Adrenal gland (tissue), 12 donors: Measurements from ENCODE around the gene DCAF8L2. TPM values are rescaled to one million over a fixed set of nuclear protein-coding genes. Genes with fewer than 3 reads are reported as not detected.

Source experiments
- DNase-seq, 7 donors: peaks; one replicate each; pipeline ENCODE4 v3.0.0-alpha.2; 2019 to 2020
- H3K27ac ChIP-seq, 5 donors: fragments of 200-600 bp; sonication (generic) in 4 of 5; 1 replicate in 3 of 5; 2 replicates in 2 of 5; pipeline versions ENCODE4 v1.5.1 to v1.8.0; 2016 to 2020; ENCODE audit warnings: mild to moderate bottlenecking in 1 of 5
- H3K27me3 ChIP-seq: fragments of 200-600 bp; 2 replicates; pipeline ENCODE4 v1.8.0; 2021
- H3K36me3 ChIP-seq, 2 donors: fragments of 200-600 bp; replicated peaks in 1 of 2; 1 replicate in 1 of 2; 2 replicates in 1 of 2; pipeline versions ENCODE4 v1.5.1 to v1.8.0; 2018 to 2022
- H3K4me1 ChIP-seq, 2 donors: fragments of 200-600 bp; replicated peaks in 1 of 2; 1 replicate in 1 of 2; 2 replicates in 1 of 2; pipeline versions ENCODE4 v1.5.1 to v1.8.0; 2018 to 2021
- H3K4me3 ChIP-seq, 4 donors: fragments of 200-600 bp; sonication (generic) in 3 of 4; one replicate each; pipeline ENCODE4 v1.5.1; 2016 to 2018
- H3K9me3 ChIP-seq, 3 donors: fragments of 200-600 bp; sonication (generic) in 1 of 3; replicated peaks in 1 of 3; 1 replicate in 2 of 3; 2 replicates in 1 of 3; pipeline versions ENCODE4 v1.5.1 to v1.8.0; 2016 to 2021
- POLR2A ChIP-seq, 2 donors: fragments of 450-650 bp; IDR thresholded peaks; one replicate each; pipeline ENCODE4 v1.6.1; 2017; ENCODE audit warnings: antibody characterized with exemption in 2 of 2, mild to moderate bottlenecking in 2 of 2, moderate library complexity in 1 of 2
- WGBS, 4 donors: extraction: QIAGEN DNeasy Blood & Tissue Kit in 2 of 4; methylation state at CpG; one replicate each; pipeline versions ENCODE4 v1.1.5 to v1.1.7; 2013 to 2017; 5-methylcytosine and 5-hydroxymethylcytosine counted together
- intact Hi-C, 2 donors: fragments of 100-400 bp; cut with DNase I; formaldehyde crosslinking; loops; one replicate each; pipeline versions ENCODE4 v1.14.1 to v1.15.0; 2022 to 2023
- polyA plus RNA-seq, 3 donors: library from polyadenylated mRNA; stranded (reverse); fragments of 200-250 nt in 2 of 3; fragments of 350-450 nt in 1 of 3; fragmentation: Illumina TruSeq in 1 of 3; extraction: RNeasy Lipid Tissue Mini Kit (QIAGEN cat#74804) in 1 of 3; gene quantifications; one replicate each; pipeline ENCODE4 v1.2.3, GENCODE V29; 2013 to 2014
- total RNA-seq, 9 donors: library from RNA; depleted of rRNA in 4 of 9; stranded (reverse); fragments of >200 nt in 4 of 9; fragments of 120-200 nt in 1 of 9; fragmentation: NEBNext Ultra II Directional in 1 of 9; extraction: Animal tissue kit (Norgen Biotek cat#: 25700) in 1 of 9; gene quantifications; one replicate each; pipeline versions ENCODE4 v1.1.0 to v1.2.4, GENCODE V29; 2013 to 2023
- TF ChIP-seq, protein P1 (sequence below), 6 experiments: fragments of 450-650 bp in 4 of 6; fragments of 200-600 bp in 2 of 6; sonication (generic) in 1 of 6; IDR thresholded peaks; 1 replicate in 5 of 6; 2 replicates in 1 of 6; pipeline versions ENCODE4 v1.5.1 to v1.8.0; 2016 to 2021; ENCODE audit warnings: antibody characterized with exemption in 6 of 6, mild to moderate bottlenecking in 2 of 6, moderate library complexity in 1 of 6
- donor health status: healthy with polysubstance abuse.
- donor health status: Bipolar disorder and iron deficiency.
- donor health status: DM: yes; HTN: yes; CAD: no.
- donor health status: DM: no; HTN: no; CAD: no.
- donor health status: DM: no; HTN: no; CAD: no.
- donor health status: DM: yes; HTN: yes; CAD: no.

DCAF8L2 gene
- total and polyA plus RNA-seq, 12 donors, result not detected

DNA sequence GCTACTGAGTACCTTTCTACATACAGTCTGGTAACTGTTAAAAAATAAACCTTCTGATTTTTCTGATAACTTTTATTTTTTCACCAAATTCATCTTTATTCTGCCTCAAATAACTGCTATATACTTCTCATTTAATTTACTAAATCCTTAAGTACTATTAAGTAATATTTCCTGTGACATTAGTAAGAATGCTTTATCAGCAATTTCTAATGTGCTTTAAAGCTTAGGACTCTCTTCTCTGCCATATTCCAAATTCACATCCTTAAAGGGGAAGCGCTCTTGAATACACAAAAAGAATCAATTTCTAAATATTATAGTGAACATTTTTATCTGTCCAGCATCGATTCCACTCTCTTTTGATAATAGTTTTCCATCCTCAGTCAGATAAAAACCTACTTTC is 81.1 kb downstream of the DCAF8L2 start:
- intact Hi-C loops, result no loop called here
- no peak overlapping the region for H3K27ac ChIP-seq

DNA sequence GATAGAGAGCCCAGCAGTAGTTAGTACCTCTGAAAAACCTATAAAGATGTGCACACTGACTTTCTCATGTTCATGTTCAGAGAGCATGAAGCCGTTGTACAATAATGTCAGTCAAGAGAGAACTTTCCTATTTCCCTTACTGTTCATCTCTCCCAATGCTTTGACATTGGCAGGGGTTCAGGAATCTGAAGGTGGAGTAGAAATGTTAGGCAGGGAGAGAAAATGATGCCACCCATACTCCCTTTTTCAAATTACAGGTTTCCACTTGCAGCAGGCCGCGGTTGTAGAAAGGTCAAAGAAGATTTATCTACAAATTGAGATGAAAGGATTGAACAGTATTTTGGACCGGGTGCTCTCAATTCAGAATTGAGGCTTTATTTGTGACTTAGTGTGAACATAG is 84.3 kb downstream of the DCAF8L2 start:
- DNase-seq, result no peak
- intact Hi-C loops, result no loop called here
- no peaks in the 10 kb centered on the region for H3K9me3 ChIP-seq
- peaks cover 0 to 7% of the 10 kb centered on the region in 2 donors for H3K4me1 ChIP-seq
- H3K36me3 ChIP-seq, result no peaks in the 10 kb centered on the region
- H3K27ac ChIP-seq, result no peak overlapping the region
- WGBS, 4 donors, result 62 to 77% (median 68%) methylated on average over 3 to 4 of the region's 4 CpGs
- no peaks in the 10 kb centered on the region for H3K27me3 ChIP-seq
- TF ChIP-seq, protein P1, sequence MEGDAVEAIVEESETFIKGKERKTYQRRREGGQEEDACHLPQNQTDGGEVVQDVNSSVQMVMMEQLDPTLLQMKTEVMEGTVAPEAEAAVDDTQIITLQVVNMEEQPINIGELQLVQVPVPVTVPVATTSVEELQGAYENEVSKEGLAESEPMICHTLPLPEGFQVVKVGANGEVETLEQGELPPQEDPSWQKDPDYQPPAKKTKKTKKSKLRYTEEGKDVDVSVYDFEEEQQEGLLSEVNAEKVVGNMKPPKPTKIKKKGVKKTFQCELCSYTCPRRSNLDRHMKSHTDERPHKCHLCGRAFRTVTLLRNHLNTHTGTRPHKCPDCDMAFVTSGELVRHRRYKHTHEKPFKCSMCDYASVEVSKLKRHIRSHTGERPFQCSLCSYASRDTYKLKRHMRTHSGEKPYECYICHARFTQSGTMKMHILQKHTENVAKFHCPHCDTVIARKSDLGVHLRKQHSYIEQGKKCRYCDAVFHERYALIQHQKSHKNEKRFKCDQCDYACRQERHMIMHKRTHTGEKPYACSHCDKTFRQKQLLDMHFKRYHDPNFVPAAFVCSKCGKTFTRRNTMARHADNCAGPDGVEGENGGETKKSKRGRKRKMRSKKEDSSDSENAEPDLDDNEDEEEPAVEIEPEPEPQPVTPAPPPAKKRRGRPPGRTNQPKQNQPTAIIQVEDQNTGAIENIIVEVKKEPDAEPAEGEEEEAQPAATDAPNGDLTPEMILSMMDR (IDR thresholded peaks at IDR 0.05), result no peak
- H3K4me3 ChIP-seq, result no peak overlapping the region

More for the DNA sequence above, 81.1 kb downstream of the DCAF8L2 start:
- Histone ChIP-seq H3K27me3 (no peaks in the 10 kb centered on the region), H3K4me1 (peaks cover 3 to 7% of the 10 kb centered on the region in 2 donors), H3K9me3 (no peaks in the 10 kb centered on the region), H3K4me3 (no peak overlapping the region), H3K36me3 (no peaks in the 10 kb centered on the region)
- DNase-seq, result no peak
- no peak for TF ChIP-seq POLR2A (IDR thresholded peaks at IDR 0.05)
- TF ChIP-seq, protein P1 (IDR thresholded peaks at IDR 0.05), result no peak
- 77 to 85% (median 79%) methylated on average over 2 of the region's 2 CpGs for WGBS, 4 donors

DNA sequence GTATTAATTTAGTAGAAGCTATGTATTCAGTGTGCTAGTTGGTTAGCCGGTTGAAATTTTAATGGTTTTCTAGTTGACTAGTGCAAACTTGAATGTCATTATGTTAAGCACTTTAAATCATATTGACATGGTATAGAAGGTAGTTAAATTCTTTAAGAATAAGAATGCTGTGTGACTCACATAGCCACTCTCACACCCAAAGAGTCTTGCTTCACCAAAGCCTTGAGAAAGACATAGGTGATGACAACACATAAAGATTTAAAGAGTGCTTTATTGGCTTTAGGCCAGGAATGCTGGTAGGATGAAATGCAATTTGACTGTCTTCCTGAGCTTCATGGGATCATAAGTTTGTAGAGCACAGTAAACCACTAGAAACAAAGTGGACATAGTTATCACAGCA is 85.3 kb downstream of the DCAF8L2 start:
- TF ChIP-seq POLR2A (IDR thresholded peaks at IDR 0.05), result no peak
- TF ChIP-seq, protein P1 (IDR thresholded peaks at IDR 0.05), result no peak
- DNase-seq, result no peak
- WGBS, 4 donors, result 85 to 100% (median 91%) methylated on average over 1 of the region's 1 CpG
- Histone ChIP-seq H3K36me3 (no peaks in the 10 kb centered on the region), H3K27ac (no peak overlapping the region), H3K4me3 (no peak overlapping the region), H3K4me1 (peaks cover 0 to 7% of the 10 kb centered on the region in 2 donors), H3K27me3 (no peaks in the 10 kb centered on the region), H3K9me3 (no peaks in the 10 kb centered on the region)
- intact Hi-C loops, result no loop called here

DNA sequence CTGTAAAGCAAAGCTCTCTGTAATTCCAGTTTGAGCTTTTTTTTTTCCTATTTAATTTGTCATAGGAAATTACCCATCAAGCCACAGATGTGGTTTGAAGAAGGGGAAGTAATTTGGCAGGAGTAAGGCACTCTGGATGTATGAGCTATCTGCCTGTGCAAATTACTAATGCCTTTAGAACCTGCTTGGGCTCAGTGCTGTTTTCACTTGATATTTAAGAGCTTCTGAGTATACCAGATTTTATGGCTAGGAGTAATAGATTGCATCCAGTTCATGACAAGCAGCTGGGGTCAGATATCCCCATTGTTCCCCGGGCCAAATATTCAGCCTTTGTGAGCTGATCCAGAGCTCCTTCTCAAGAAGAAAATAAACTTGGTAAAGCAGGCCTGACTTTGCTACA is 89.1 kb downstream of the DCAF8L2 start:
- Histone ChIP-seq H3K4me3 (no peak overlapping the region), H3K9me3 (no peaks in the 10 kb centered on the region), H3K4me1 (no peaks in the 10 kb centered on the region), H3K27ac (no peak overlapping the region), H3K36me3 (no peaks in the 10 kb centered on the region), H3K27me3 (peaks cover 4% of the 10 kb centered on the region)
- intact Hi-C loops, result no loop called here
- TF ChIP-seq POLR2A (IDR thresholded peaks at IDR 0.05), result no peak
- TF ChIP-seq, protein P1 (IDR thresholded peaks at IDR 0.05), result no peak
- WGBS, 4 donors, result 60 to 83% (median 63%) methylated on average over 1 of the region's 1 CpG; no CpG with 5 or more reads in 1 of the 4 donors
- no peak for DNase-seq
